Lung (tissue), 13 donors: ENCODE data around the gene MDGA2. TPM values are rescaled to one million over a fixed set of nuclear protein-coding genes. Genes with fewer than 3 reads are reported as not detected.

Experiments
- ATAC-seq: fragments of 200-7000 bp; cut with Tn5 transposase; one replicate; pipeline ENCODE4 v1.9.1; 2020; ENCODE audit warnings: moderate number of reproducible peaks; ENCODE audit not compliant: insufficient read depth, low FRiP score
- DNase-seq, 3 donors: peaks; one replicate each; pipeline ENCODE4 v3.0.0-alpha.2; 2013 to 2017
- H3K27ac ChIP-seq, 2 donors: one replicate each; pipeline ENCODE4 v1.5.1; 2013; ENCODE audit warnings: mild to moderate bottlenecking in 2 of 2, moderate library complexity in 2 of 2, control low read depth in 1 of 2, inconsistent platforms in 1 of 2, low read depth in 1 of 2, low read length in 1 of 2
- H3K27me3 ChIP-seq, 3 donors: one replicate each; pipeline ENCODE4 v1.5.1; 2013; ENCODE audit warnings: low read length in 2 of 3; ENCODE audit not compliant: control insufficient read depth in 3 of 3, insufficient read depth in 3 of 3
- H3K36me3 ChIP-seq, 4 donors: one replicate each; pipeline ENCODE4 v1.5.1; 2013; ENCODE audit warnings: low read length in 4 of 4, mild to moderate bottlenecking in 1 of 4, moderate library complexity in 1 of 4; ENCODE audit not compliant: control insufficient read depth in 4 of 4, insufficient read depth in 4 of 4
- H3K4me1 ChIP-seq, 5 donors: one replicate each; pipeline ENCODE4 v1.5.1; 2013; ENCODE audit warnings: low read length in 5 of 5, mild to moderate bottlenecking in 2 of 5, moderate library complexity in 1 of 5; ENCODE audit not compliant: control insufficient read depth in 5 of 5, insufficient read depth in 5 of 5
- H3K4me3 ChIP-seq: one replicate; pipeline ENCODE4 v1.5.1; 2013; ENCODE audit warnings: mild to moderate bottlenecking, control low read depth, moderate library complexity
- H3K9ac ChIP-seq, 2 donors: one replicate each; pipeline ENCODE4 v1.5.1; 2013; ENCODE audit warnings: low read length in 2 of 2, control low read depth in 1 of 2; ENCODE audit not compliant: insufficient read depth in 1 of 2
- H3K9me3 ChIP-seq, 4 donors: one replicate each; pipeline ENCODE4 v1.5.1; 2013; ENCODE audit warnings: low read length in 3 of 4, mild to moderate bottlenecking in 1 of 4, moderate library complexity in 1 of 4; ENCODE audit not compliant: control insufficient read depth in 4 of 4, insufficient read depth in 3 of 4
- WGBS, 2 donors: extraction: QIAGEN DNeasy Blood & Tissue Kit; methylation state at CpG; one replicate each; pipeline ENCODE4 v1.1.7; 2013; 5-methylcytosine and 5-hydroxymethylcytosine counted together
- polyA plus RNA-seq, 2 donors: library from polyadenylated mRNA; stranded (reverse); fragments of 200-250 nt; gene quantifications; one replicate each; pipeline ENCODE4 v1.2.1, GENCODE V29; 2013
- small RNA-seq: library from RNA; depleted of rRNA; stranded (forward); fragments of <200 nt; gene quantifications from one replicate; pipeline ENCODE3, GENCODE V24; 2014; ENCODE audit warnings: low replicate concordance
- total RNA-seq, 2 donors: library from RNA; depleted of rRNA in 1 of 2; stranded (reverse); fragments of >200 nt in 1 of 2; gene quantifications; one replicate each; pipeline ENCODE4 v1.2.1, GENCODE V29; 2014 to 2021
- TF ChIP-seq, protein P1 (sequence below): IDR thresholded peaks from 2 replicates; pipeline ENCODE4 v1.5.1; 2012; ENCODE audit warnings: mild to moderate bottlenecking; ENCODE audit errors: control extremely low read depth, extremely low read depth
- donor health status: control.
- donor health status: control.
- donor health status: Bipolar disorder and iron deficiency.
- donor health status: healthy.
- donor health status: DM: yes; HTN: yes; CAD: no.

MDGA2 gene
- total and polyA plus RNA-seq, 4 donors, result 0.03 to 3.2 TPM; not detected in 2

DNA sequence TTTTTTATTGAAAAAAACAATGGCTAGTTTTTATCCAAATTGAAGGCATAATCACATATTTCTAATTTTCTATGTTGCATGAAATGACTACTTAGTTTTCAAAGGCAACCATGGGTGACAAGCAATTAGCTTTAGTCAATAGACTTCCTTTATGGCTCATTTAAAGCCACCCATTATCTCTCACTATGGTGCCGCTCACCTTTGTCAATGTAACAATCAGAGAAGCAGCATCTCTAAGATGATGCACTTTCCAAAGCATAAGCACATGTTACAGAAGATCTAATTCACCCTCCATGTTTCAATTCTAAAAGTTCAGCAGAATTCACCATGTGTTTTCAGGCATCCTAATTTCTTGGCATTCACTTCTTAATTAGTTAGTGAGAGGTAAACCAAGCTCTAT is 857.3 kb downstream of the MDGA2 start:
- no peak overlapping the region for H3K9ac ChIP-seq
- no peak overlapping the region for H3K4me3 ChIP-seq
- peaks cover 0 to 2% (median 0%) of the 10 kb centered on the region in 4 donors for H3K9me3 ChIP-seq
- WGBS, 2 donors, result 82 to 88% methylated on average over 1 of the region's 1 CpG
- TF ChIP-seq, protein P1, sequence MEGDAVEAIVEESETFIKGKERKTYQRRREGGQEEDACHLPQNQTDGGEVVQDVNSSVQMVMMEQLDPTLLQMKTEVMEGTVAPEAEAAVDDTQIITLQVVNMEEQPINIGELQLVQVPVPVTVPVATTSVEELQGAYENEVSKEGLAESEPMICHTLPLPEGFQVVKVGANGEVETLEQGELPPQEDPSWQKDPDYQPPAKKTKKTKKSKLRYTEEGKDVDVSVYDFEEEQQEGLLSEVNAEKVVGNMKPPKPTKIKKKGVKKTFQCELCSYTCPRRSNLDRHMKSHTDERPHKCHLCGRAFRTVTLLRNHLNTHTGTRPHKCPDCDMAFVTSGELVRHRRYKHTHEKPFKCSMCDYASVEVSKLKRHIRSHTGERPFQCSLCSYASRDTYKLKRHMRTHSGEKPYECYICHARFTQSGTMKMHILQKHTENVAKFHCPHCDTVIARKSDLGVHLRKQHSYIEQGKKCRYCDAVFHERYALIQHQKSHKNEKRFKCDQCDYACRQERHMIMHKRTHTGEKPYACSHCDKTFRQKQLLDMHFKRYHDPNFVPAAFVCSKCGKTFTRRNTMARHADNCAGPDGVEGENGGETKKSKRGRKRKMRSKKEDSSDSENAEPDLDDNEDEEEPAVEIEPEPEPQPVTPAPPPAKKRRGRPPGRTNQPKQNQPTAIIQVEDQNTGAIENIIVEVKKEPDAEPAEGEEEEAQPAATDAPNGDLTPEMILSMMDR, result no peak
- H3K27me3 ChIP-seq, result no peaks in the 10 kb centered on the region
- no peaks in the 10 kb centered on the region for H3K36me3 ChIP-seq
- DNase-seq, result no peak
- H3K27ac ChIP-seq, result no peak overlapping the region
- no peaks in the 10 kb centered on the region for H3K4me1 ChIP-seq
- ATAC-seq, result no peak

DNA sequence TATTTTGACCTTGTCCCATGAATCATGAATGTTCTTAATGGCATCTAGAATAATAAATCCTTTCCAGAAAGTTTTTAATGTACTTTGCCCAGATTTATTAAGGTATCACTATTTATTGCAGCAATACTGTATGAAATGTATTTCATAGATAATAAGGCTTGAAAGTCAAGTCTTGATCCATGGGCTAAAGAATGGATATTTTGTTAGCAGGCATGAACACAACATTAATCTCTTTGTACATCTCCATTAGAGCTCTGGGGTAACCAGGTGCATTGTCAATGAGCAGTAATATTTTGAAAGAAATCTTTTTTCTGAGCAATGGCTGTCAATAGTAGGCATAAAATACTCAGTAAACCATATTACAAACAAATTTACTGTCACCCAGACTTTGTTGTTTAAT is 882.3 kb downstream of the MDGA2 start:
- H3K9ac ChIP-seq, result no peak overlapping the region
- H3K27me3 ChIP-seq, result no peaks in the 10 kb centered on the region
- no peaks in the 10 kb centered on the region for H3K36me3 ChIP-seq
- no peak overlapping the region for H3K4me3 ChIP-seq
- TF ChIP-seq, protein P1, result no peak
- H3K9me3 ChIP-seq, result peaks cover 0 to 7% (median 0%) of the 10 kb centered on the region in 4 donors
- no peak for DNase-seq
- H3K27ac ChIP-seq, result no peak overlapping the region
- no peaks in the 10 kb centered on the region for H3K4me1 ChIP-seq
- no peak for ATAC-seq

Small RNA genes within 50 kb of the gene (small RNA-seq; reads per million reads assigned to genes)
- gene RF00402, result not detected
